ENCODE measurements around the gene PTCD1. TPM values are rescaled to one million over a fixed set of nuclear protein-coding genes. Genes with fewer than 3 reads are reported as not detected.

The PTCD1 gene
- total and polyA plus RNA-seq, 2 of the 8 experiments (the other 6 are each of a cell fraction or from before 2014, with no cell fraction given) = 7.5 to 7.6 TPM

DNA sequence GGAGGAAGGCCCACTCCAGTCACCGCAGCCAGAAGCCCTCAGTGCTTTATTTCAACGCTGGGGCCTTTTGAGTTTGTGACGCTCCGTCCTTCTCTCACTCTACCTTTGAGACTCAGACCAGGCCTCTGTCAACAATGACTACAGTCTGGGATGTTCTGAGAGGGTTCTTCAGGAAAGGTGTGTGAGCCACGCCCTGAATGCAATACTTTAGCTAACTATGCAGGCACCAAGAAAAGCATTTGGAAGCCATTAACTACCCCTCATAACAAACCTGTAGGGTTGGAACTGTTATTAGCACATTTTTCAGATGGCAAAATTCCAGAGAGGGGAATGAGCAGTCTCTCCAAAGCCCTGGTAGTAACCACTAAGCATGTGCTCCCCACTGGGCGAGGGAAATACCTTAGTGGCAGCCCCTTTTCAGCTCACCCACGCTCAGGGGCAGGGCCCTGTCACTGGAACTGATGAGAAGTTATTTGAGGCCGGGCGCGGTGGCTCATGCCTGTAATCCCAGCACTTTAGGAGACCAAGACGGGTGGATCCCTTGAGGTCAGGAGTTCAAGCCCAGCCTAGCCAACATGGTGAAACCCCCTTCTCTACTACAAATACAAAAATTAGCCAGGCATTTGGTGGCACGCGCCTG lies 69.7 kb downstream of the PTCD1 start:
- Histone ChIP-seq H4K8ac (ENCODE audit: extremely low read depth, insufficient read depth, low read length) (no peak overlapping the region), H3K56ac (replicated peaks; ENCODE audit: insufficient read length, low read depth, low read length) (no peak overlapping the region), H3K18ac (ENCODE audit: extremely low read depth, low read length) (no peak overlapping the region), H3K4ac (replicated peaks; ENCODE audit: insufficient read length, low read depth, low read length) (no peak overlapping the region), H3K23ac (ENCODE audit: insufficient read length) (no peak overlapping the region), H3K27ac (ENCODE audit: low read depth, low read length) (no peak overlapping the region), H2BK12ac (ENCODE audit: low read depth, low read length) (no peak overlapping the region), H3K79me1 (ENCODE audit: low read depth, low read length) (no peaks in the 10 kb centered on the region), H3K4me2 (ENCODE audit: insufficient read depth in 1 of 2, low read depth in 2 of 2, low read length in 2 of 2) (no peak overlapping the region), H2AK5ac (ENCODE audit: low read depth, low read length) (no peak overlapping the region), H4K91ac (replicated peaks; ENCODE audit: insufficient read length, low read length) (no peak overlapping the region), H3K36me3 (ENCODE audit: control insufficient read depth in 2 of 4, insufficient read depth in 4 of 4, low read length in 3 of 4) (peaks cover 2 to 7% (median 4%) of the 10 kb centered on the region in 4 experiments; a peak in 6 of 8 replicates), H3K23me2 (ENCODE audit: low read depth, low read length) (0 out of 2 replicates have a peak, but pooled peaks cover 1% of the 10 kb centered on the region), H4K20me1 (replicated peaks in 1 of 2; ENCODE audit: control insufficient read depth in 1 of 2, insufficient read depth in 2 of 2, low read length in 2 of 2) (peaks cover 0 to 2% of the 10 kb centered on the region in 2 experiments), H3K27me3 (replicated peaks in 1 of 4; ENCODE audit: control insufficient read depth in 3 of 4, extremely low read depth in 1 of 4, insufficient read depth in 3 of 4, low read length in 3 of 4) (no peaks in the 10 kb centered on the region), H3K4me3 (ENCODE audit: extremely low read depth in 1 of 4, insufficient read depth in 2 of 4, low read depth in 3 of 4, low read length in 4 of 4) (no peak overlapping the region), H2BK120ac (replicated peaks; ENCODE audit: low read depth, low read length) (no peak overlapping the region), H3K4me1 (replicated peaks in 1 of 4; ENCODE audit: control insufficient read depth in 3 of 4, insufficient read depth in 4 of 4, low read length in 3 of 4) (peaks cover 0 to 9% (median 5%) of the 10 kb centered on the region in 4 experiments; a peak in 6 of 7 replicates), H2BK5ac (ENCODE audit: low read depth, low read length) (no peak overlapping the region), H2AFZ (ENCODE audit: low read length) (no peak overlapping the region), H3K14ac (ENCODE audit: insufficient read length) (no peak overlapping the region), H2BK20ac (ENCODE audit: low read length) (no peak overlapping the region), H2BK15ac (ENCODE audit: low read length) (no peak overlapping the region), H4K5ac (ENCODE audit: insufficient read length, low read depth, low read length) (no peak overlapping the region), H3K79me2 (ENCODE audit: control insufficient read depth in 1 of 2, insufficient read depth in 2 of 2, low read length in 2 of 2) (no peaks in the 10 kb centered on the region), H3K9ac (replicated peaks in 1 of 4; ENCODE audit: extremely low read depth in 1 of 4, low read depth in 3 of 4, low read length in 3 of 4) (no peak overlapping the region), H3K9me3 (ENCODE audit: insufficient read depth in 2 of 2, low read depth in 1 of 2, low read length in 1 of 2) (no peaks in the 10 kb centered on the region)
- CTCF ChIA-PET (ENCODE audit: partially characterized antibody) = interaction anchor here (1.2 to 5.7 kb wide), 2 partner anchors 9 to 23 kb away, joined by 4 to 40 read pairs; no protein-coding TSS in a partner anchor
- POLR2A ChIA-PET (ENCODE audit: partially characterized antibody) = interaction anchor here (0.7 to 4.1 kb wide), 4 partner anchors 22 to 81 kb away, joined by 3 to 18 read pairs (median 7); partner anchors contain the start of genes BUD31 and PDAP1
- FAIRE-seq (no peak), DNase-seq (ENCODE audit: low read depth in 1 of 2, low spot score in 2 of 2) (no peak)
- TF ChIP-seq HDAC2 (IDR thresholded peaks at IDR 0.05; ENCODE audit: borderline replicate concordance in 1 of 2, low read depth in 2 of 2, low read length in 2 of 2) = no peak
- TF ChIP-seq, protein P1, sequence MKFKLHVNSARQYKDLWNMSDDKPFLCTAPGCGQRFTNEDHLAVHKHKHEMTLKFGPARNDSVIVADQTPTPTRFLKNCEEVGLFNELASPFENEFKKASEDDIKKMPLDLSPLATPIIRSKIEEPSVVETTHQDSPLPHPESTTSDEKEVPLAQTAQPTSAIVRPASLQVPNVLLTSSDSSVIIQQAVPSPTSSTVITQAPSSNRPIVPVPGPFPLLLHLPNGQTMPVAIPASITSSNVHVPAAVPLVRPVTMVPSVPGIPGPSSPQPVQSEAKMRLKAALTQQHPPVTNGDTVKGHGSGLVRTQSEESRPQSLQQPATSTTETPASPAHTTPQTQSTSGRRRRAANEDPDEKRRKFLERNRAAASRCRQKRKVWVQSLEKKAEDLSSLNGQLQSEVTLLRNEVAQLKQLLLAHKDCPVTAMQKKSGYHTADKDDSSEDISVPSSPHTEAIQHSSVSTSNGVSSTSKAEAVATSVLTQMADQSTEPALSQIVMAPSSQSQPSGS (IDR thresholded peaks at IDR 0.05; ENCODE audit: low read length) = no peak
- TF ChIP-seq CREB1 (IDR thresholded peaks at IDR 0.05) = no peak
- TF ChIP-seq RFX5 (IDR thresholded peaks at IDR 0.05; ENCODE audit: borderline replicate concordance, low read depth, low read length) = no peak
- TF ChIP-seq EGR1 (IDR thresholded peaks at IDR 0.05; ENCODE audit: borderline replicate concordance, low read depth, low read length) = no peak
- TF ChIP-seq KDM4A (IDR thresholded peaks at IDR 0.05; ENCODE audit: low read depth, low read length, severe bottlenecking) = no peak
- TF ChIP-seq TAF1 (IDR thresholded peaks at IDR 0.05; ENCODE audit: low read depth, low read length) = no peak
- WGBS, 2 experiments (ENCODE audit: extremely low coverage in 1 of 2, insufficient coverage in 1 of 2, insufficient read length in 1 of 2, insufficient replicate concordance in 2 of 2, low coverage in 1 of 2, low lambda C conversion rate in 2 of 2, missing lambda C conversion rate in 1 of 2) = 90% methylated on average over 13 of the region's 13 CpGs; no CpG with 5 or more reads in 1 of the 2 experiments
